Activated CD8-positive, alpha-beta memory T cell treated with anti-CD3 and anti-CD28 coated beads for 24 hours (primary cell): ENCODE data around the gene RTP5.

ENCODE experiments used
- DNase-seq: peaks from one replicate; pipeline ENCODE4 v3.0.0-alpha.2; 2020

RTP5 gene

DNA sequence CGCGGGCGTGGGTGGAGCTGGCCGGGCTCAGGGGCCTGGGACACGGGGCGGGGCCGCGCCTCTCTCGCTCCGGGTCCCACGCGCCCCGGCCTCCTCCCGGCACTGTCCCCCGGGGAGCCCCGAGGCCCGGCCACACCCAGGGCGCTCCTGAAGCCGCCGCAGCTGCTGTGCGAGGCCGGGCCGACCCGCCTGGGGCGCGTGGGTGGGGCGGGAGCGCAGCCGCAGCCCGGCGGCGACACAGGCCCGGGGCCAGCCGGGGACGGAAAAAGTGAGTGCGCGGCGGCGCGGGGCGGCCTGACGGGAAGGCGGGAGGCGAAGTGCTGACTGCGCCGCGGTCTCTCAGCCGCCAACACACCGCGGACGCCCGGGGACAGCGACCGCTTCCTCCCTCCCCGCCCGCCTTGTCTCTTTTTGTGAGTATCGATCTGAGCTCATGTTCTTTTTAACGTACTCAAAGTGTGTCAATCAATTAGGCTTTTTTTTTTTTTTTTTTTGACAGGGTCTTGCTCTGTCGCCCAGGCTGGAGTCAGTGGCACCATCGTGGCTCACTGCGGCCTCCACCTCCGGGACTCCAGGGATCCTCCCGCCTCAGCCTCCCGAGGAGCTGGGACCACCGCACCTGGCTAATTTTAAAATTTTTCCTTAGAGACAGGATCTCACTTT is 25.3 kb upstream of the RTP5 start:
- peak; percentile 93 for DNase-seq

DNA sequence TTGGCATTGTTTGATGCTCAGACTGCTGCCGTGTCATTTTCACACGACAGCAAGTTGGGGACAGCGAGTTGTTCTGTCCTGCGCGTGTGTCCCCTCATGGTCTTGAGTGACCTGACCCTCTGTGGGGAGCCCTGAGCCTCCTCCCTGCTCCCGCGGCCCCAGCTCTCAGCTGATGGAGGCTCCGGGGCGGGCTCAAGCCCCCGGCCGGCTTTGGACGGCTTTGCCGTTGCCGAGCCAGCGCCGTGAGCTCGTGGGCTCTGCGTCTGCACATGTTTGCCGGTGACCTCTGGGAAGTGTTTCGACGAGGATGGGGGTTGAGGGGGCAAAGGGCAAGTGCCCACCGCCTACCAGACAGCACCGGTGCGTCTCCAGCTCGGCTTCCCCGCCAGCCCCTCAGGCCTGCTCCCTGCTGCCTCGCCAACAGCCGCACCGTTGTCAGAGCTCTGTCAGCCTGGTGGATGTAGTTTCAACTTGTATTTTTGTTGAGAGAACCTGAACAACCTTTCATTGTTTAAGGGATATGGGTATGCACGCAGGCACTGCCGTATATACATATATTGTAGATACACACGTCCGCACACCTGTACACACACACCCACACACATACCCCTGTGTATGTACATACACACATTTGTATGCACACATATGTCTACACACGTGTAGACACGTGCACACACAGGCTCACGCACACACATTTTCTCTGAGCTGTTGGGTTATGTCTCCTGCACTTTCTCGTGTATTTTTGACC is 24.5 kb upstream of the RTP5 start:
- DNase-seq = peak; percentile 59

DNA sequence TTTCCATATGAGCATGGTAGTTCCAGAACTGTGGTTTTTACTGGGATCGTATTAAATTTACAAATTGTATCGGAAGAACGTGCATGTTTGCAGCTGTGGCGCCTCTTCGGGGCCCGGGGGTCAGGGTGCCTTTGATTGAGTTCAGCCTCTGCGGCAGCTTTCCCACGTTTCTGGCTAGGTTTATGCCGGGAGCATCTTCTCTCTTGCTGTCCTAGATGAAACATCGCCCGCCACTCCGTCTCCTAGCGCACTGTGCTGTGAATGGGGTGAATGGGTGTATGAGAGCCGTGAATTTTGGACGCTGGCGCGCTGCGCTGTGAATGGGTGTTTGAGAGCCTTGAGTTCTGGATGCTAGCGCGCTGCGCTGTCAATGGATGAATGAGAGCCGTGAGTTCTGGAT is 23.1 kb upstream of the RTP5 start:
- peak; percentile 57 for DNase-seq

DNA sequence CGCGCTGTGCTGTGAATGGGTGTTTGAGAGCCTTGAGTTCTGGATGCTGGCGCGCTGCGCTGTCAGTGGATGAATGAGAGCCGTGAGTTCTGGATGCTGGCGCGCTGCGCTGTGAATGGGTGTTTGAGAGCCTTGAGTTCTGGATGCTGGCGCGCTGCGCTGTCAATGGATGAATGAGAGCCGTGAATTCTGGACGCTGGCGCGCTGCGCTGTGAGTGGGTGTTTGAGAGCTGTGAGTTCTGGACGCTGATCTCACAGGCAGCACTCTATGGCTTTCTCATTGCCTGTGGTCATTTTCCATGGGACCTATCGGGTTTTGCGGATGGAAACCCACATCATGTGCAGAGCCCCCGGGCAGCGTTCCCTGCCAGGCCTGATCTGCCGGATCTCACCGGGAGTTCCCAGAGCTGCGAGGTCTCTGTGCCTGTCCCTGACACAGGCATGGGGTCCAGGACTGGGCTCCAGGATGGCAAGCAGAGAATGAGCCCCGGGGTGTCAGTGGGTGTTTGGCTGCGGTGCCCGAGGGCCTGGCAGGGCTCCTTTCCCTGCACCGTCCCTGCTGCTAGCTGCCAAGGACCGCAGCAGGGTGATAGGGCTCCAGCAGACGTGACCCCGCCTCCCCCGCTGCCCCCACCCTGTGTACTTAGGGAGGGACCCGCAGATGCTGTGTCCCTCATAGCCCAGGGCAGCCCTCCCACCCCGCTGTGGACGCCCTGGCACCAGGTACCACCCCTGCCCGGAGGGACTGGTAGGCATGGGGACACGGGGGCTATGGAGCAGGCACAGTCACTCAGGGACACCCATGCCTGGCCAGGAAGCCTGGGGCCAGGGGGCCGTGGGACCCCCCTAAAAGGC is 20.5 kb upstream of the RTP5 start:
- peak; percentile 57 for DNase-seq

DNA sequence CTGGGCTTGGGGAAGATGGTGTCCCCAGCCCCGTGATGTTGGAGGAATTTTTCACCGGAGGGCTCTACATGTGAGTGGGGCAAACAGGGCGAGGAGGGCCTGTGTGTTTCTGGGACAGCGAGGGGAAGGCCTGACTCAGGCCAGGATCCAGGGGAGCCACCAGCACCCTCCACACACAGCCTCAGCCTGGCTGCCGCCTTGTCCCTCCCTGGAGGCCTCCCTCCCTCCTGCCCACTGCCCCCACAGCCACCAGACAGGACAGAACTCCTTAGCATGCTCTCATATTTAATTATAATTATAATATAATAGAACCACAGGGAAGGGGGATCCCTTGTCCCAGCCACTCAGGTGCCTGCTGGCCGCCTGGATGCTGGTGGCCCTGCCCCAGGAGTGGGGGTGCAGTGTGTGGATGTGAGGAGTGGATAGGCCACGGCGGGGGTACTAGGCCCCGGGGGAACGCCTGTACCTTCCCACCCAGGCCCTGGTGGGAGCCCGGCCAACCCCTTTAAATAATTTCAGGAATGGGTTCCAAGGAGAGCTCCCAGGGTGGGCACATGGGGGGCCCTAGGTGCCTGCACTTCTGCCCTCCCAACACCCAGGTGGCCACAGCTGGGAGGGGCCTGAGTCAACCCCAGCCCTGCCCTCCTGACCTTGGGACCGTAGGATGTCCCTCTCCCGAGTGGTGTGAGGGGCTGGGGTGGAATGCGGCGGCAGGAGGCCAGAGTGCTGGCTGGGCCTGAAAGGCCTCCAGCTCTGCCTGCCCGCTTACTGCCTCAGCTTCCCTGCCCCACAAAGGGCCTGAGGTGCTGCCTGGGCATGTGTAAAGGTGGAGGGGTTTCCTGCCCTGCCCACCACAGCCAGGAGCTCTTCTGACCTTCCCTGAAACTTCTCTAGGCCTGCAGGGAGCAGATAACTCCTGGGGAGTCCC is 19.6 kb upstream of the RTP5 start:
- peak; percentile 56 for DNase-seq

DNA sequence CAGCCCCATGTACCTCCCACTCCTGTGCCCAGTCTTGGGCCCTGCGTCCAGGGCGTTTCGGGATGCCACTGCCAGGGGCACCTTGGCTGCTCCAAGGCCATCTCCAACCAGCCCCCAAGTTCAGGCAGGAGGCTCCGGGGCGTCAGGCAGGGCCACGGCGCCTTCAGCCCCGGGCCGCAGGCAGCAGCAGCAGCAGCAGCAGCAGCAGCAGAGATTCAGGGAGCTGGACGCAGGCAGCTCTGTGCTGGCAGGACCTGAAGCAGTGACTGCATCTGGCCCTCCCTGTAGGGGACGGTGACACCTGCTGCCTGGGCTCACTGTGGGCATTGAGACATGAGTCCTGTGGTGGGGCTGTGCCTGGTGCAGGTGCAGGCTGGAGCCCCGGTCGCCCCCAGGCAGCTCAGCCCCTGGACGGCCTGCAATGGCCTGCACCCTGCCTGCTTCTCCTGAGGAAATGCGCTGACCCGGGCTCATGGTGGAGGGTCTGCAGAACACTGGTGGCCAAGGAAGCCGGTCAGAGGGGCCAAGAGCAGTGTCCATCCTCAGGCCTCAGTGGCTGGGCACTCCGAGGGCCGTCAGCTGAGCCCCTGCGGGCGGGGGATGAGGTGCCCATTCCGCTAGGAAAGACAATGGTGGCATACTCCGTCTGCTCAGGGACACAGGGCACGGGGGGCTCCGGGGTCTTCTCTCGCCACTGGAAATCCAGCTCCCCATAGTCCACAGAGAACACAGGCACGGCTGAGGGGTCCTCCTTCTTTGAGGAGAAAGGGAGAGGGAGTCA is 18.8 kb upstream of the RTP5 start:
- peak; percentile 57 for DNase-seq

GRCh38 chr2:241851325-241852115 is 18.0 kb upstream of the RTP5 start:
- peak; percentile 52 for DNase-seq

DNA sequence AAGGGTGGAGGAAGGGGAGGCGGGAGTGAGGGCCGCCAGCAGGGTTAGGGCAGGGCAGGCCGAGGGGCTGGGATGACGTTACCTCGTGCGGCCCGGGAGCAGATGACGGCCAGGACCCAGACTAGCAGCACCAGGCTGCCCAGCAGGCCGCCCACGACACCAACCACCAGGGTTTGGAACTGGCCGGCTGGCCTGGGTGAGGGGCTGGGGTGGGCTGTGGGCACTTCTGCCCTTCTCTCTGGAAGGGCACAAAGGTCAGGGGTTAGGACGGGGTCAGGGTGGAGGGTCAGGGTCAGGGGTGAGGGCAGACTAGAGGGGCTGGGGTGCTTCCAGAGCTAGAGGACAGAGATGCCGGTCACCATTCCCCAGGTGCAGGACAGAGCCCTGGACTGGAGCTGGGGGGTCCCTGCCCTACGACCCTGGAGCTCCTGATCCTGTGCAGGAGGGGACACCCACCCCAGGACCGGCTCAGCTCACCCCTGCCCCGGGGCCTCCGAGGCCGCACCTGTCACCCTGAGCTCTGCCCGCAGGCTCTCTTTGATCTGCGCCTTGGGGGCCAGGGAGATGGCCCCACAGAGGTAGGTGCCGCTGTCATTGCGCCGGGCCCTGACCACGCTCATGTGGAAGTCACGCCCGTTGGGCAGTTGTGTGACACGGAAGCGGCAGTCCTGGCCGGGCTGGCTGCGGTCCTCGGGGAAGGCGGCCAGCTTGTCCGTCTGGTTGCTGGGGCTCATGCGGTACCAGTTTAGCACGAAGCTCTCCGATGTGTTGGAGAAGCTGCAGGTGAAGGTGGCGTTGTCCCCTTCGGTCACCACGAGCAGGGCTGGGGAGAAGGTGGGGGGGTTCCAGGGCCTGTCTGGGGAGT is 17.2 kb upstream of the RTP5 start:
- DNase-seq = peak; percentile 52

GRCh38 chr2:241852981-241853631 is 16.4 kb upstream of the RTP5 start:
- DNase-seq = no peak

GRCh38 chr2:241853651-241854341 is 15.7 kb upstream of the RTP5 start:
- peak; percentile 59 for DNase-seq

- DNase-seq = no peak
Observed at GRCh38 chr2:241854342-241855244, 14.9 kb upstream of the RTP5 start.

GRCh38 chr2:241855245-241855887 is 14.2 kb upstream of the RTP5 start:
- DNase-seq = no peak

GRCh38 chr2:241855888-241856422 is 13.6 kb upstream of the RTP5 start:
- DNase-seq = no peak

DNA sequence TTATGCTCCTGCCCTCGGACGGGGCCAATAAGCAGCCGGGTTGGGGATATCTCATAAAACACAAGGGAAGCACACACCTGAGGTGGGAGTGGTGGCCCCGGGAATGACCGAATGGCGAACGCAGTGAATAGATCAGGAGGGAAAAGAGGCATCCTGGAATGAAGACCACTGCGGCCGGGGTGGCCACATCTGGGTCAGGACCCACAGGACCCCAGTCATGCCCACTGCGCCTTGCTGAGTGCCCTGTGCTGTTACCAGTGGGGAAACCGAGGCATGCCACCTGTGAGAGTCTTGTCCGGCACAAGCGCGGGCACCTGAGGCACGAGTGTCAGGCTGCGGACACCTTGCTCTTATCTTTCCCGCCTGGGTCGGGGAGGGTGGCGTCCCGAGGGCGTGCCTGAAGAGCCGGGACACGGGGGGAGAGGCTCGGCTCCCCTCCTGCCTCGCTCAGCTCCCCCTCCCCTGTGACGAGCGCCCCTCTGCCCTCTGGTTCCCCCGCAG is 12.4 kb upstream of the RTP5 start:
- no peak for DNase-seq

DNA sequence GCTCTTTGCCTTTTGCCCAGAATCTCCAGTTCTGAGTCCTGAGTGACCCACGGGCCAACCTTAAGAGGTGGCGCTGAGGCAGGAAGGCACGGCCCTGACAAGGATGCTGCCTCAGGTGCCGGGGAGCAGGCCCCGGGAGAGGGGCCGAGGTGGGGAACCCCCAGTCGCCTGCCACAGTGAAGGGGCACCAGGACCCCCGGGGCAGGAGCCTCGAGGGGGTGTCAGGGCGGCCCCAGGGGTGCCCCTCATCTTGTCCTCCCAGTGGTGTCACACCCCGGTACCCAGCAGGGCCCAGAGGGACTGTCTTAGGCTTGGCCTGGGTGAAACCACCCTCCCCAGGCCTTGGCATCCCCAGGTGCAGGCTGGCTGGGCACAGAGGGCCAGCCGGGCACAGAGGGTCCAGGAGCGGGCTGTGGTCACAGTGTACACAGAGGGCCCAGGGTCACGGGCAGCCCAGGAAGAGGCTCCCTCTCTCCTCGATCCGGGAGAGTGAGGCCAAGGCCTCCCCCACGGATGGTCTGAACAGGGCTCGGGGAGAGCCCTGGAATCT is 11.9 kb upstream of the RTP5 start:
- DNase-seq = no peak
